K562 (cell line): ENCODE data around the gene SCNN1B.

ENCODE experiments used
- CEBPB ChIP-seq: fragments of 450-650 bp; IDR thresholded peaks from 2 replicates; pipeline ENCODE4 v1.6.1; 2016; ENCODE audit warnings: missing genetic modification characterization, missing compliant biosample characterization
- CHD2 ChIP-seq: IDR thresholded peaks from 2 replicates; pipeline ENCODE4 v1.6.1; 2011; ENCODE audit warnings: low read depth, low read length
- EZH2 ChIP-seq: IDR thresholded peaks from 2 replicates; pipeline ENCODE4 v1.6.1; 2012; ENCODE audit warnings: low read depth, mild to moderate bottlenecking, inconsistent platforms, low read length, borderline replicate concordance
- PHB2 ChIP-seq: fragments of 450-650 bp; IDR thresholded peaks from 2 replicates; pipeline ENCODE4 v1.6.1; 2017; ENCODE audit warnings: low read depth
- POLR2A ChIP-seq: fragments of 450-650 bp; conservative IDR thresholded peaks from 2 replicates; pipeline ENCODE4 v1.6.1; 2016
- ZNF785 ChIP-seq: fragments of 250-450 bp; sonication (Bioruptor Pico); IDR thresholded peaks from 2 replicates; pipeline ENCODE4 v1.4.0; 2020; ENCODE audit warnings: mild to moderate bottlenecking
- TF ChIP-seq, protein P1 (sequence below), 3 experiments: IDR thresholded peaks in 2 of 3; conservative IDR thresholded peaks in 1 of 3; 2 replicates each; pipeline ENCODE4 v1.5.1; 2011 to 2012; ENCODE audit warnings: low read length in 3 of 3, mild to moderate bottlenecking in 3 of 3, control low read depth in 2 of 3, improper control_type of control experiment in 1 of 3, inconsistent platforms in 1 of 3, low read depth in 1 of 3, mixed read lengths in 1 of 3, moderate library complexity in 1 of 3; ENCODE audit not compliant: insufficient read depth in 2 of 3
- TF ChIP-seq, protein P2 (sequence below), 2 experiments: fragments of 450-650 bp; formaldehyde crosslinking in 1 of 2; IDR thresholded peaks; 2 replicates each; pipeline versions ENCODE4 v1.4.0 to v1.6.1; 2014 to 2020; ENCODE audit warnings: mild to moderate bottlenecking in 2 of 2, borderline replicate concordance in 1 of 2, low read depth in 1 of 2
- TF ChIP-seq, protein P3 (sequence below): sonication (generic); formaldehyde crosslinking; IDR thresholded peaks from 2 replicates; pipeline ENCODE4 v1.8.0; 2022; ENCODE audit warnings: mild to moderate bottlenecking, missing genetic modification reagents

DNA sequence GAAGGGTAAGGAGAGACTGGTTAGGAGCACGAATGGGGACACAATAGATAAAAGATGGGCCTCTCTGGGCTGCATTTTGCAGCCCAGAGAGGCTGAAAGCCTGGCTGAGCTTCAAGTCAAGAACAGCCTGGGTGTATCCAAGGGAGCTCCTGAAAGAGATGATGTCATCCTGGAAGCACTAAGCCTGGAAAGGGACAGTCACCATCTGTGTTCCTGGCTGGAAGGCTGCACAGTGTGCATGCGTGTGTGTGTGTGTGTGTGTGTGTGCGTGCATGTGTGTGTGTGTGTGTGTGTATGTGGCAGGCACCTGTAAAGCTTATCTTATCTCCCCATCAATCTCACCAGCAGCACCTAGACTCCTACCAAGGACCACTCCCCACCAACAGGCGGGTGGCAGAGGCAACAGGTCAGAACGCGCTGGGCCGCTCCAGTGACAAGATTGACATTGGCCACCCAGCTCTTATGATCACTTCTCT lies 106.8 kb downstream of the SCNN1B start:
- no peak for TF ChIP-seq EZH2
- TF ChIP-seq, protein P1, sequence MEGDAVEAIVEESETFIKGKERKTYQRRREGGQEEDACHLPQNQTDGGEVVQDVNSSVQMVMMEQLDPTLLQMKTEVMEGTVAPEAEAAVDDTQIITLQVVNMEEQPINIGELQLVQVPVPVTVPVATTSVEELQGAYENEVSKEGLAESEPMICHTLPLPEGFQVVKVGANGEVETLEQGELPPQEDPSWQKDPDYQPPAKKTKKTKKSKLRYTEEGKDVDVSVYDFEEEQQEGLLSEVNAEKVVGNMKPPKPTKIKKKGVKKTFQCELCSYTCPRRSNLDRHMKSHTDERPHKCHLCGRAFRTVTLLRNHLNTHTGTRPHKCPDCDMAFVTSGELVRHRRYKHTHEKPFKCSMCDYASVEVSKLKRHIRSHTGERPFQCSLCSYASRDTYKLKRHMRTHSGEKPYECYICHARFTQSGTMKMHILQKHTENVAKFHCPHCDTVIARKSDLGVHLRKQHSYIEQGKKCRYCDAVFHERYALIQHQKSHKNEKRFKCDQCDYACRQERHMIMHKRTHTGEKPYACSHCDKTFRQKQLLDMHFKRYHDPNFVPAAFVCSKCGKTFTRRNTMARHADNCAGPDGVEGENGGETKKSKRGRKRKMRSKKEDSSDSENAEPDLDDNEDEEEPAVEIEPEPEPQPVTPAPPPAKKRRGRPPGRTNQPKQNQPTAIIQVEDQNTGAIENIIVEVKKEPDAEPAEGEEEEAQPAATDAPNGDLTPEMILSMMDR (IDR thresholded peaks at IDR 0.05 in 2 of 3, conservative IDR thresholded peaks at IDR 0.05 in 1 of 3; ENCODE audit: insufficient read depth in 2 of 3, low read depth in 1 of 3, low read length in 3 of 3), result no peak
- no peak for TF ChIP-seq CHD2
- TF ChIP-seq, protein P2, sequence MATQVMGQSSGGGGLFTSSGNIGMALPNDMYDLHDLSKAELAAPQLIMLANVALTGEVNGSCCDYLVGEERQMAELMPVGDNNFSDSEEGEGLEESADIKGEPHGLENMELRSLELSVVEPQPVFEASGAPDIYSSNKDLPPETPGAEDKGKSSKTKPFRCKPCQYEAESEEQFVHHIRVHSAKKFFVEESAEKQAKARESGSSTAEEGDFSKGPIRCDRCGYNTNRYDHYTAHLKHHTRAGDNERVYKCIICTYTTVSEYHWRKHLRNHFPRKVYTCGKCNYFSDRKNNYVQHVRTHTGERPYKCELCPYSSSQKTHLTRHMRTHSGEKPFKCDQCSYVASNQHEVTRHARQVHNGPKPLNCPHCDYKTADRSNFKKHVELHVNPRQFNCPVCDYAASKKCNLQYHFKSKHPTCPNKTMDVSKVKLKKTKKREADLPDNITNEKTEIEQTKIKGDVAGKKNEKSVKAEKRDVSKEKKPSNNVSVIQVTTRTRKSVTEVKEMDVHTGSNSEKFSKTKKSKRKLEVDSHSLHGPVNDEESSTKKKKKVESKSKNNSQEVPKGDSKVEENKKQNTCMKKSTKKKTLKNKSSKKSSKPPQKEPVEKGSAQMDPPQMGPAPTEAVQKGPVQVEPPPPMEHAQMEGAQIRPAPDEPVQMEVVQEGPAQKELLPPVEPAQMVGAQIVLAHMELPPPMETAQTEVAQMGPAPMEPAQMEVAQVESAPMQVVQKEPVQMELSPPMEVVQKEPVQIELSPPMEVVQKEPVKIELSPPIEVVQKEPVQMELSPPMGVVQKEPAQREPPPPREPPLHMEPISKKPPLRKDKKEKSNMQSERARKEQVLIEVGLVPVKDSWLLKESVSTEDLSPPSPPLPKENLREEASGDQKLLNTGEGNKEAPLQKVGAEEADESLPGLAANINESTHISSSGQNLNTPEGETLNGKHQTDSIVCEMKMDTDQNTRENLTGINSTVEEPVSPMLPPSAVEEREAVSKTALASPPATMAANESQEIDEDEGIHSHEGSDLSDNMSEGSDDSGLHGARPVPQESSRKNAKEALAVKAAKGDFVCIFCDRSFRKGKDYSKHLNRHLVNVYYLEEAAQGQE (IDR thresholded peaks at IDR 0.05; ENCODE audit: borderline replicate concordance), result no peak
- TF ChIP-seq, protein P2 (CRISPR knock-in tag; IDR thresholded peaks at IDR 0.05; ENCODE audit: low read depth), result no peak
- TF ChIP-seq, protein P3, sequence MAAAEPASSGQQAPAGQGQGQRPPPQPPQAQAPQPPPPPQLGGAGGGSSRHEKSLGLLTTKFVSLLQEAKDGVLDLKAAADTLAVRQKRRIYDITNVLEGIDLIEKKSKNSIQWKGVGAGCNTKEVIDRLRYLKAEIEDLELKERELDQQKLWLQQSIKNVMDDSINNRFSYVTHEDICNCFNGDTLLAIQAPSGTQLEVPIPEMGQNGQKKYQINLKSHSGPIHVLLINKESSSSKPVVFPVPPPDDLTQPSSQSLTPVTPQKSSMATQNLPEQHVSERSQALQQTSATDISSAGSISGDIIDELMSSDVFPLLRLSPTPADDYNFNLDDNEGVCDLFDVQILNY (CRISPR knock-in tag), result no peak
- TF ChIP-seq CEBPB (tag), result no peak
- no peak for TF ChIP-seq POLR2A
- TF ChIP-seq ZNF785, result no peak
- no peak for TF ChIP-seq PHB2
